GM15510 (cell line): ENCODE data around the gene YBX2.

Experiments
- POLR2A ChIP-seq: IDR thresholded peaks from 3 replicates; pipeline ENCODE4 v1.6.1; 2011; ENCODE audit warnings: borderline replicate concordance; ENCODE audit not compliant: insufficient read length; ENCODE audit errors: extremely low read depth

Gene YBX2

GRCh38 chr17:7262935-7263800, 31.3 kb downstream of the YBX2 start:
- no peak for TF ChIP-seq POLR2A

GRCh38 chr17:7262192-7262934, 32.1 kb downstream of the YBX2 start, which contains the start of gene CLDN7:
CLDN7 (minus strand) TSS chr17:7262478; CDS start chr17:7262043, 435 bp downstream.
- no peak for TF ChIP-seq POLR2A

GRCh38 chr17:7261379-7262191, 32.9 kb downstream of the YBX2 start:
- TF ChIP-seq POLR2A: no peak

- TF ChIP-seq POLR2A: no peak
Observed at GRCh38 chr17:7260651-7261378, 33.6 kb downstream of the YBX2 start.

- no peak for TF ChIP-seq POLR2A
Observed at GRCh38 chr17:7260151-7260550, 34.3 kb downstream of the YBX2 start.

GRCh38 chr17:7259555-7259889, 34.9 kb downstream of the YBX2 start:
- no peak for TF ChIP-seq POLR2A

- no peak for TF ChIP-seq POLR2A
Observed at GRCh38 chr17:7258731-7259554, 35.5 kb downstream of the YBX2 start.

GRCh38 chr17:7256766-7257456, 37.5 kb downstream of the YBX2 start:
- TF ChIP-seq POLR2A: no peak

- no peak for TF ChIP-seq POLR2A
Observed at GRCh38 chr17:7254511-7254910, 39.9 kb downstream of the YBX2 start.

GRCh38 chr17:7253082-7253481, 41.4 kb downstream of the YBX2 start:
- TF ChIP-seq POLR2A: no peak

- TF ChIP-seq POLR2A: peak; percentile 88
Observed at GRCh38 chr17:7252176-7253043, 42.0 kb downstream of the YBX2 start, which contains the start of gene ELP5. ELP5 (plus strand) TSS chr17:7252215; CDS start chr17:7252551, 336 bp downstream.

- TF ChIP-seq POLR2A: peak; percentile 54
Observed at GRCh38 chr17:7251661-7252175, 42.7 kb downstream of the YBX2 start, which contains the start of gene CTDNEP1. CTDNEP1 (minus strand) TSS chr17:7251734; CDS start chr17:7251296, 438 bp downstream.
